Measurements from ENCODE around the gene SLC9C2. TPM values are rescaled to one million over a fixed set of nuclear protein-coding genes. Genes with fewer than 3 reads are reported as not detected.

The SLC9C2 gene
- total and polyA plus RNA-seq, 8 donors: 0.14 to 0.86 (median 0.39) TPM

DNA sequence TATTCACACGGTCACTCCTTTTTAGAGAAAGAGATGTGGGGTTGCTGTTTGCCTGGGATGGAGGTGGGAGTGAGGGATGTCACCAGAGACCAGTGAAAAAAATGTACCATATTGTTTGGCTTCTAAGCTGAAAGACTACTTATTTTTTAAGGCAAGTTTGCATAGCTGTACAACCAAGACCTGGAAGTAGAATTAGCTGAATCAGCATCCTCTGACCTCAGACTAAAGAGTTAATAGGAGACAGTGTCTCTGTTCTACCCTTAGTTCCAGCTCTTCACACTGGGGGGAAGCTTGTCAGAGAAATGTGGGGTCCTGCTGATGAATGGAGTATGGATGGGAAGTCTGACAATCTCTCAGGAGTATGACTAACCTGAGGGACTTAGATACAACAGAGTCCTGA lies 41.6 kb downstream of the SLC9C2 start:
- TF ChIP-seq, protein P1, sequence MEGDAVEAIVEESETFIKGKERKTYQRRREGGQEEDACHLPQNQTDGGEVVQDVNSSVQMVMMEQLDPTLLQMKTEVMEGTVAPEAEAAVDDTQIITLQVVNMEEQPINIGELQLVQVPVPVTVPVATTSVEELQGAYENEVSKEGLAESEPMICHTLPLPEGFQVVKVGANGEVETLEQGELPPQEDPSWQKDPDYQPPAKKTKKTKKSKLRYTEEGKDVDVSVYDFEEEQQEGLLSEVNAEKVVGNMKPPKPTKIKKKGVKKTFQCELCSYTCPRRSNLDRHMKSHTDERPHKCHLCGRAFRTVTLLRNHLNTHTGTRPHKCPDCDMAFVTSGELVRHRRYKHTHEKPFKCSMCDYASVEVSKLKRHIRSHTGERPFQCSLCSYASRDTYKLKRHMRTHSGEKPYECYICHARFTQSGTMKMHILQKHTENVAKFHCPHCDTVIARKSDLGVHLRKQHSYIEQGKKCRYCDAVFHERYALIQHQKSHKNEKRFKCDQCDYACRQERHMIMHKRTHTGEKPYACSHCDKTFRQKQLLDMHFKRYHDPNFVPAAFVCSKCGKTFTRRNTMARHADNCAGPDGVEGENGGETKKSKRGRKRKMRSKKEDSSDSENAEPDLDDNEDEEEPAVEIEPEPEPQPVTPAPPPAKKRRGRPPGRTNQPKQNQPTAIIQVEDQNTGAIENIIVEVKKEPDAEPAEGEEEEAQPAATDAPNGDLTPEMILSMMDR (IDR thresholded peaks at IDR 0.05): no peak
- DNase-seq (no peak), ATAC-seq (no peak)
- intact Hi-C loops (cut with DNase I): no loop called here
- Histone ChIP-seq H3K4me3 (no peak overlapping the region), H3K9me3 (peaks cover 0 to 7% of the 10 kb centered on the region in 2 donors), H3K4me1 (no peaks in the 10 kb centered on the region), H3K27me3 (no peaks in the 10 kb centered on the region), H3K36me3 (no peaks in the 10 kb centered on the region), H3K27ac (no peak overlapping the region)

DNA sequence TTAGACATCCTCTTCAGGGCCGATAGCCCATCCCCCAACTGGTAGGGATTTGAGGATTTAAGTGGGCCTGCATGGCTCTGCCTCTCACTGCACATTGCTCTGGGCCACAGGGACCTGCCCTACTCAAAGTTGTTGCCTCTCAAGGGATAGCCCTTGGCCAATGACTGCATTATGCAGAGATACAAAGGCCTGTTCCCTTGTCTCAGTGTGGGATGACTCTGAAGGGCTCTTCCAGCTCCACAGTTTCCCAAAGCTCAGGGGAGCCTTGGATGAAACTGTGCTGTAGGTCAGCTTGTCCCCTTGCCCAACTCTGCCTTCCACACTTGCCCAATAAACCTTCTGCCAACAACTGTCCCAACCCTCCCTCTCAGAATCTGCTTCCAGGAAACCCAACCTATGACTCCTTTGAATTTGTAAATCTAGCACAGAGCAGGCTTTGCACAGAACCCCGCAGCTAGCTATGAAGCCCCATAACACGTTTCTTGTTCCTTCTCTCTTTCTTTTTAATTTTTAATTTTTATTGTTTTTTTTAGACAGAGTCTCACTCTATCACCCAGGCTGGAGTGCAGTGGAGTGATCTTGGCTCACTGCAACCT lies 42.5 kb downstream of the SLC9C2 start:
- intact Hi-C loops (cut with DNase I): no loop called here
- H3K27ac ChIP-seq: no peak overlapping the region
- DNase-seq: no peak
- H3K4me3 ChIP-seq: no peak overlapping the region
- no peaks in the 10 kb centered on the region for H3K36me3 ChIP-seq
- no peaks in the 10 kb centered on the region for H3K27me3 ChIP-seq
- H3K9me3 ChIP-seq: peaks cover 0 to 2% of the 10 kb centered on the region in 2 donors
- H3K4me1 ChIP-seq: no peaks in the 10 kb centered on the region
- TF ChIP-seq, protein P1 (IDR thresholded peaks at IDR 0.05): no peak
- no peak for ATAC-seq

DNA sequence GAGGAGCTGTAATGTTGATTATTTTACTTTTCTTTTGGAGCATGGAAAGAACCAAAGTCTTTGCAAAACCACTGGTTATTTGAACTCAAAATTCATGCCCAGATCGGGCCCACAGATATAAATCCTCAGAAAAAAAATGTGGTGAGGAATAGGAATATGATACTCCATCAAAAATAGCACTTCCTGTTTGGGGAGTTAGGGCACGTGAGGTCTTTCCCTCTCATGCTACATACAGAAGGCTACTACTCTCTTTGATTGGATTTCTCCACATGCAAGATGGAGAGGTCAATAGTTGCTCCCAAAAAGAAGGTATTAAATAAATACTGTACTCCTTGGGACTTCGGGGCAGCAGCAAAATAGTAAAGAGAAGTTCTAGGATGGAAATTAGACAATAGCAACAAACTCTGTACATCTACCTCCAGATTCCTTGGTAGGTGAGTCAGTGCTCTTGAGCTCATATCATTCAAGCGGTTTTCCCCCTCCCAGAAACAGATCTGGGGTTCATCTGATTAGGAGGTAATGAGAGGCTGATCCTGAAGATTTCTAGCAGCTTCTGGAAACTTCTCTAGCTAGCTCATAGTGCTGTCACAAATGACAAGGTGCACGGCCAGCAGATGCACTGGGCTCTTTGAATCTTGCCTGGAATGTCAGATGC lies 47.1 kb downstream of the SLC9C2 start:
- TF ChIP-seq, protein P1 (IDR thresholded peaks at IDR 0.05): no peak
- no peaks in the 10 kb centered on the region for H3K9me3 ChIP-seq
- H3K27ac ChIP-seq: no peak overlapping the region
- ATAC-seq: no peak
- H3K36me3 ChIP-seq: no peaks in the 10 kb centered on the region
- H3K27me3 ChIP-seq: no peaks in the 10 kb centered on the region
- no peak for DNase-seq
- H3K4me3 ChIP-seq: no peak overlapping the region
- intact Hi-C loops (cut with DNase I): no loop called here
- H3K4me1 ChIP-seq: no peaks in the 10 kb centered on the region

DNA sequence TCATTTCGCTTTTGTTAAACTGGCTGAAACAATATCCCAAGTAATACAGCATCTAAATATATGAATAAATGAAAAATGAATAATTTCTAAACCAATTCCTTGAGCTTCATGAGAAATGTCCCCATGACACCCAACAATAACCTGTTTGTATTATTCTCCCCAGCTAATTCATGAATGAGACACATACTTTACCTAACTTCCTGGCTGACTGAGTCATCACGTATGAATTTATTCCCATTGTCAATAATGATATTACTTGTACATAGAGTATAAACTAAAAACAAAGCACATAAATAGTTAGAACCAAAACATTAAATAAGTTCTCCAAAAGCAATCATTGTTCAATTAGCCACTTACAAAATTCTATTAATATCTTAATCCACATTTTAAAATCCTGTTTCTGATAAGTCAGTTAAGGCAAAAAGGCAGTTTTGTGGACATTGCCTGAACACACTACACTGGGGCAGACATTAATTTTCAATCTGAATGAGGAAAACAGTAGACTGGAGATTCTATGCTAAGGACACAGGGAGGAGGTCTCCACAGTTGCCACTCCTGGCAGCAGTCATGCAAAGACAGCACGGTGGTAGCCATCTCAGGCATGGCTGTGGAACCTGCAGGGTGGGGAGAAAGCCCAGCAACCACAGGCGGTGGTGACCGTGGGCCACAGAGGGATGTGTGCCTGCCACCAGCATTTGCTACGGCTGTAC lies 48.2 kb downstream of the SLC9C2 start:
- intact Hi-C loops (cut with DNase I): no loop called here
- H3K36me3 ChIP-seq: no peaks in the 10 kb centered on the region

DNA sequence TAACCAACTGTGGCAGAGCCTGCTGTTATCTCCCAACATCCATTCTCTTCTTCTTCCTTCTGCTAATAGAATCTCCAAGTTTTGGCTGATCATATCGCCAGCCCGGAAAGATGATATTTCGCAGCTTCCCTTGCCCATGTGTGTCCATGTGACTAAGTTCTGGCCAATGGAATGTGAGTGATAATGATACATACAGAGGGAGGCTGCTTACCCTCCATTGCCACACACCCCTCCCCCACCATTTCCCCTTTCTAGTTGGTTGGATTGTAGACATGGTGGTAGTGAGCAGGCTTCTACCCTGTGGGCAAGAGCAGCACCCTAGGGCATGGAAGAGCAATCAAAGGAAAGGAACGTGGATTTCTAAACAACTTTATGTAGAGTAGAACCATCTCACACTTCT lies 48.8 kb downstream of the SLC9C2 start:
- TF ChIP-seq, protein P1 (IDR thresholded peaks at IDR 0.05): no peak
- H3K36me3 ChIP-seq: no peaks in the 10 kb centered on the region
- ATAC-seq: no peak
- no peak overlapping the region for H3K27ac ChIP-seq
- DNase-seq: no peak
- H3K9me3 ChIP-seq: no peaks in the 10 kb centered on the region
- H3K4me3 ChIP-seq: no peak overlapping the region
- intact Hi-C loops (cut with DNase I): no loop called here
- no peaks in the 10 kb centered on the region for H3K4me1 ChIP-seq
- H3K27me3 ChIP-seq: no peaks in the 10 kb centered on the region

More for the DNA sequence above, 48.2 kb downstream of the SLC9C2 start:
- DNase-seq: no peak
- Histone ChIP-seq H3K4me1 (no peaks in the 10 kb centered on the region), H3K4me3 (no peak overlapping the region), H3K9me3 (no peaks in the 10 kb centered on the region), H3K27me3 (no peaks in the 10 kb centered on the region), H3K27ac (no peak overlapping the region)
- no peak for ATAC-seq
- TF ChIP-seq, protein P1 (IDR thresholded peaks at IDR 0.05): no peak

All from left lung (tissue), 10 donors.